ENCODE results near the gene IL4I1.
"Not testable (repeated sequence)": the region's sequence is repeated elsewhere in the genome, so short reads cannot be mapped to it uniquely, and the experiment has no call there.

Gene IL4I1

GRCh38 chr19:49896863-49897621 lies at the start of gene IL4I1:
Gene IL4I1, minus strand, starts transcription at chr19:49896887. Its CDS starts 727 bp downstream, at chr19:49896160.
- no peak for DNase-seq

- no peak for DNase-seq
Measured at GRCh38 chr19:49946415-49946814, 49.7 kb upstream of the IL4I1 start.

- DNase-seq, result not testable (repeated sequence)
Measured at GRCh38 chr19:49944567-49944966, 47.9 kb upstream of the IL4I1 start.

GRCh38 chr19:49940482-49940791 lies 43.8 kb upstream of the IL4I1 start:
- no peak for DNase-seq

GRCh38 chr19:49939721-49940481 lies 43.2 kb upstream of the IL4I1 start:
- no peak for DNase-seq

- no peak for DNase-seq
Measured at GRCh38 chr19:49938662-49939061, 42.0 kb upstream of the IL4I1 start.

- DNase-seq, result peak; percentile 62 to 72 (median 68)
Measured at GRCh38 chr19:49937750-49938381, 41.2 kb upstream of the IL4I1 start.

- DNase-seq, result no peak
Measured at GRCh38 chr19:49936549-49936948, 39.9 kb upstream of the IL4I1 start.

GRCh38 chr19:49933643-49934042 lies 37.0 kb upstream of the IL4I1 start:
- DNase-seq, result no peak

- peak in 2 of 4 experiments; percentile 9 to 29 for DNase-seq
Measured at GRCh38 chr19:49932731-49933131, 36.0 kb upstream of the IL4I1 start.

GRCh38 chr19:49932041-49932451 lies 35.4 kb upstream of the IL4I1 start:
- no peak for DNase-seq

- no peak for DNase-seq
Measured at GRCh38 chr19:49931293-49932040, 34.8 kb upstream of the IL4I1 start.

- no peak for DNase-seq
Measured at GRCh38 chr19:49930483-49931011, 33.9 kb upstream of the IL4I1 start.

GRCh38 chr19:49929611-49930482 lies 33.2 kb upstream of the IL4I1 start:
- peak; percentile 92 to 96 (median 94) for DNase-seq

- peak; percentile 91 to 96 (median 92) for DNase-seq
Measured at GRCh38 chr19:49929121-49929610, 32.5 kb upstream of the IL4I1 start, which contains the start of the genes ATF5 and NUP62. Gene ATF5, plus strand, starts transcription at chr19:49929205. Its CDS starts 1,646 bp downstream, at chr19:49930851. Gene NUP62, minus strand, starts transcription at chr19:49929504. Its CDS starts 19,697 bp downstream, at chr19:49909807.

GRCh38 chr19:49927526-49928264 lies 31.0 kb upstream of the IL4I1 start:
- DNase-seq, result no peak

- no peak for DNase-seq
Measured at GRCh38 chr19:49926515-49926914, 29.8 kb upstream of the IL4I1 start.

- no peak for DNase-seq
Measured at GRCh38 chr19:49925486-49925885, 28.8 kb upstream of the IL4I1 start.

- not testable (repeated sequence) for DNase-seq
Measured at GRCh38 chr19:49924881-49925210, 28.2 kb upstream of the IL4I1 start.

- DNase-seq, result no peak
Measured at GRCh38 chr19:49924004-49924880, 27.6 kb upstream of the IL4I1 start.

All from activated naive CD4-positive, alpha-beta T cell (primary cell).